GM20000 (cell line): Measurements from ENCODE around the gene CDC123.
"Not testable (repeated sequence)": the region's sequence is repeated elsewhere in the genome, so short reads cannot be mapped to it uniquely, and the experiment has no call there.

ENCODE experiments used
- DNase-seq: peaks from one replicate; pipeline ENCODE4 v3.0.0; 2012; ENCODE audit warnings: low spot score
- TF ChIP-seq, protein P1 (sequence below): IDR thresholded peaks from 2 replicates; pipeline ENCODE4 v1.5.1; 2012; ENCODE audit warnings: mild to moderate bottlenecking, control low read depth; ENCODE audit errors: extremely low read depth, missing control alignments

Gene CDC123

DNA sequence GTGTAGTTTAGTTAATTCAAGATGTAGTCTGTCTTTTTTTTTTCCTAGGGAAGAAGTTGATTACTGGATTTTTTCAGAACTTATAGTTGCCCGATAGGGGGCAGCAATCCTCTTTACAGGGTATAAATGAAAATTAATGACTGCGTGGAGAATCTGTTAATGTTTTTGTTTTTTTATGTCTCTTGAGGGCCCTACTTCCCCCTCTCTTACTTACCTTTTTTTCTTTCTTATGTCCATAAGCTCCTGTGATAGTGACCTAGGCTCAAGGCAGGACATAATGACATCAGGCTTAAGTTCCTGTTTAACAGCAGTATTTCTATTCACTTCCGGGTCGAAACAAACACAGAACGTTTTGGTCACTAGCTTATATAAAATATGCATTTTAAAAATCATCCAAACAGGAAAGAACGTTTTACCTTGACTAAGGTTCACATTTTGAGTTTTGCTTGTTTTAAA, 18.8 kb downstream of the CDC123 start:
- TF ChIP-seq, protein P1, sequence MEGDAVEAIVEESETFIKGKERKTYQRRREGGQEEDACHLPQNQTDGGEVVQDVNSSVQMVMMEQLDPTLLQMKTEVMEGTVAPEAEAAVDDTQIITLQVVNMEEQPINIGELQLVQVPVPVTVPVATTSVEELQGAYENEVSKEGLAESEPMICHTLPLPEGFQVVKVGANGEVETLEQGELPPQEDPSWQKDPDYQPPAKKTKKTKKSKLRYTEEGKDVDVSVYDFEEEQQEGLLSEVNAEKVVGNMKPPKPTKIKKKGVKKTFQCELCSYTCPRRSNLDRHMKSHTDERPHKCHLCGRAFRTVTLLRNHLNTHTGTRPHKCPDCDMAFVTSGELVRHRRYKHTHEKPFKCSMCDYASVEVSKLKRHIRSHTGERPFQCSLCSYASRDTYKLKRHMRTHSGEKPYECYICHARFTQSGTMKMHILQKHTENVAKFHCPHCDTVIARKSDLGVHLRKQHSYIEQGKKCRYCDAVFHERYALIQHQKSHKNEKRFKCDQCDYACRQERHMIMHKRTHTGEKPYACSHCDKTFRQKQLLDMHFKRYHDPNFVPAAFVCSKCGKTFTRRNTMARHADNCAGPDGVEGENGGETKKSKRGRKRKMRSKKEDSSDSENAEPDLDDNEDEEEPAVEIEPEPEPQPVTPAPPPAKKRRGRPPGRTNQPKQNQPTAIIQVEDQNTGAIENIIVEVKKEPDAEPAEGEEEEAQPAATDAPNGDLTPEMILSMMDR = peak; percentile 19
- peak; percentile 35 for DNase-seq

DNA sequence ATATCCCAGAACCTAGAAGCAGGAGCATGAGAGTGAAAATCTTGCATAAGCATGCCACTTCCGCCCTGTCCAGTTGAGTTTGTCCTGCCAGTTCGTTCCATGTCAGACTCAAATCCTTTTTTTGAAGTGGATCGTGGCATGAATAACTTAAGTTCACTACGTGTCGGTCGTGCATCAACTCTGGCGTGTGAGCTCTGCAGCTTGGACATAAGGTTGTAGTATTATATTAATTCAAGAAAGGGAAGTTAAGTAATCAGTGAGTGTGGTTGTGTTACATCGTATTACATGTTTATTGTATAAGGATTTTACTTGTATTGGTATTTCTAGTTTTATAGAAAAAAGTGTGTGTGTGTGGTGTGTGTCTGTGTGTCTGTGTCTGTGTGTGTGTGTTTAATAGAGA, 23.0 kb downstream of the CDC123 start:
- no peak for DNase-seq
- TF ChIP-seq, protein P1 = no peak

DNA sequence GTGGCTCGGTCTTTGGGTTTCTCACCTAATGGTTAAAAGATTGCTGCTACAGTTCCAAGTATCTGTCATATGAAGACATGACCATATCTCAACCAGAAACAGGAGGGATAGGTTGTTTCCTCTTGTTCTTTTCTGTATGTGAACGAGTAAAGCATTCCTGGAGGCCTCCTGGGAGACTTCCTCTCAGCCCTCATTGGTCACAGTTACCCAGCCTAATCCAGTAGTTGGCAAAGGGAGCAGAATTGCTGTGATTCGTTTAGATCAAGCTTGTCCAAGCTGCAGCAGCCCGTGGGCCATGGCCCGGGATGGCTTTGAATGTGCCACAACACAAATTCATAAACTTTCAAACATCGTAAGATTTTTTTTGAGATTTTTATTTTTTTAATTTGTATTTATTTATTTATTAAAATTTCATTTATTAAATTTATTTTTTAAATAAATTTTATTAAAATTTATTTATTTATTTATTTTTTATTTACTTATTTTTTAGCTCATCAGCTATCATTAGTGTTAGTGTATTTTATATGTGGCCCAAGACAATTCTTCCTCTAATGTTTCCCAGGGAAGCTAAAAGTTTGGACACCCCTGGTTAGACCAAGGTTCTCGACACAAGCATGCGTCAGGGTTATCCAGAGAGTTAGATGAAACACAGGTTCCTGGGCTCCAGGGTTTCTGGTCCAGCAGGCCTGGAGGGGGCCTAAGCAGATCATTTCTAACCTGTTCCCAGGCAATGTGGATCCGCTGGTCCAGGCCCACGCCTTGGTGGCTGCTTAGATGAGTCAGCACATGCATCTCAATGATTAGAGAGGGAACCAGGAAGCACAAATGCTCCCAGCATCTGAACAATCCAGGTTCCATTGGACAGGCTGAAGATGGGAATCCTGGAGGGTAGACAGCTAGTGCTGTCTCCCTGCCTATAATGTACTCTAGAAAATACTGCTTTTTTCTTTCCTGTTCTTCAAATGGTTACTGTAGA, 25.6 kb downstream of the CDC123 start:
- DNase-seq = no peak
- TF ChIP-seq, protein P1 = no peak

DNA sequence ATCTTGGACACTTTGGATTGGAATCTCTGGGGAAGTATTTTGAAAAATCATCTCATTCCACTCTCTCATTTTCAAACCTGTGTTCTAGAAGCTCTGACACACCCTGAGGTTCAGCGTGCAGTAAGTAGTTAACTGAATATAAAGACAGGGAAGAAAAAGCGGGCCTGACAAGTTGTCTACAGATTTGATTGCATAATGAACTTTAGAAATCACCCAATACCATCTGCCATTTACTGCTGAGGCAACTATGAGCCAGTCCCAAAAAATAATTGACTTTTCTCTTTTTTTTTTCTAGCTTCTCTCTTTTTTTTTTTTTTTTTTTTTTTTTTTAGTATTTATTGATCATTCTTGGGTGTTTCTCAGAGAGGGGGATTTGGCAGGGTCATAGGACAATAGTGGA, 29.5 kb downstream of the CDC123 start:
- no peak for DNase-seq
- TF ChIP-seq, protein P1 = no peak

DNA sequence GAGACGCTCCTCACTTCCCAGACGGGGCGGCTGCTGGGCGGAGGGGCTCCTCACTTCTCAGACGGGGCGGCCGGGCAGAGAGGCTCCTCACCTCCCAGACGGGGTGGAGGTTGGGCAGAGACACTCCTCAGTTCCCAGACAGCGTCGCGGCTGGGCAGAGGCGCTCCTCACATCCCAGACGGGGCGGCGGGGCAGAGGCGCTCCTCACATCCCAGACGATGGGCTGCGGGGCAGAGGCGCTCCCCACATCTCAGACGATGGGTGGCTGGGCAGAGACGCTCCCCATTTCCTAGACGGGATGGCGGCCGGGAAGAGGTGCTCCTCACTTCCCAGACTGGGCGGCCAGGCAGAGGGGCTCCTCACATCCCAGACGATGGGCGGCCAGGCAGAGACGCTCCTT, 30.4 kb downstream of the CDC123 start:
- DNase-seq = not testable (repeated sequence)

DNA sequence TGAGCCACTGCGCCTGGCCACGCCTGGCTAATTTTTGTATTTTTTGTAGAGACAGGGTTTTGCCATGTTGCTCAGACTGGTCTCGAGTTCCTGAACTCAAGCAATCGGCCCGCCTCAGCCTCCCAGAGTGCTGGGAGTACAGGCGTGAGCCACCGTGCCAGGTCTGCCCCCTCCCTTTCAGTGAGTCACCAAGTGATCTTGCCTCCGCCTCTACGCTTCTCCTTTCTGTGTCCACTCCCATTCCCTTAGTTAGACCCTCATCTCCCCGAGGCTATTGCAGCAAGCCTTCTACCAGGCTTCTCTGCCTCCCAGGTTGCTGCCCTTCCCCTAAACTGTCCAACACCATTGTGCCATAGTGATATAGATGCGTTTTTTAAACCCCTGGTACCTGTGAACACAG, 32.9 kb downstream of the CDC123 start:
- DNase-seq = no peak
- TF ChIP-seq, protein P1 = no peak

DNA sequence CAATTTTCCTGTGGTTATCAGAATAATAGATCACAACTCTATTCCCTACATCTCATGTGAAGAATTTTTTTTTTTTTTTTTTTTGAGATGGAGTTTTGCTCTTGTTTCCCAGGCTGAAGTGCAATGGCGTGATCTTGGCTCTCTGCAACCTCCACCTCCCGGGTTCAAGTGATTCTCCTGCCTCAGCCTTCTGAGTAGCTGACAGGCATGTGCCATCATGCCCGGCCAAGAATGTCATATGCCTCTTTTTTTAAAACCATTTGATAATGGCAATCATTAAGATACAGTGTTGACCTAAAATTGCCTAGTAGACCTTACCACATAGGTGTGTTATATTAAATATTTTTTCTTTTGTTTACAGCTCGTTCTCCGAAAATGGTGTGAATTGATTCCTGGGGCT, 38.7 kb downstream of the CDC123 start:
- DNase-seq = not testable (repeated sequence)

DNA sequence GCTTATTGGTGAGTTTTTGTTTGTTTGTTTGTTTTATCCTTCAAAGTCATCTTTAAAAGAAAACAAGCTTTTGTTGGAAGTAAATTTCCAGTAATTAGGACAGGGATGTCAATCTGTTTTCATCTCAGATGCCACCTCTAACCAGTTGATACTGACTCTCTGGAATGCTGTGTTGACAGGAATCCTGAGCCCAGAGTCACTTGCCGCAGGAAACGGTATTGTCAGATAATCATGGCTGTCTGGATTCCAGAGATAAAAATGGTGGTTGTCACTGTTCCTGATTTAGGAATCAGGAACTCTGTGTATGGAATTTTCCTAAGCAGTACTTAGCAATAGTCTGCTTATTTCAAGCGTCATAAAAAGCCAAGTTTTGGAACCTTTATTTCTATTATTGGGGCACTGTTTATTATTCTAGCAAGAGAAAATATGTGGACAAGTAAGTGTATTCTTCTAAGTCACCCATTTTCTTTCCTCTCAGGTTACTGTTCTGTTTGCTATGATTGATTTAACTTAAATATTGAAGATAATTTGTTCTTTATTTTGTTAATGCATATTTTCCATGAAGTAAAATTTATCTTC, 39.2 kb downstream of the CDC123 start:
- TF ChIP-seq, protein P1 = no peak
- no peak for DNase-seq
